ENCODE measurements around the gene OLA1.
A peak's percentile ranks its signal among the peaks of the same experiment; 100 is the strongest.

Gene OLA1

GRCh38 chr2:174112073-174112472 lies 136.3 kb downstream of the OLA1 start:
- no peak for DNase-seq

- no peak for DNase-seq
Observed at GRCh38 chr2:174108579-174108978, 139.8 kb downstream of the OLA1 start.

DNA sequence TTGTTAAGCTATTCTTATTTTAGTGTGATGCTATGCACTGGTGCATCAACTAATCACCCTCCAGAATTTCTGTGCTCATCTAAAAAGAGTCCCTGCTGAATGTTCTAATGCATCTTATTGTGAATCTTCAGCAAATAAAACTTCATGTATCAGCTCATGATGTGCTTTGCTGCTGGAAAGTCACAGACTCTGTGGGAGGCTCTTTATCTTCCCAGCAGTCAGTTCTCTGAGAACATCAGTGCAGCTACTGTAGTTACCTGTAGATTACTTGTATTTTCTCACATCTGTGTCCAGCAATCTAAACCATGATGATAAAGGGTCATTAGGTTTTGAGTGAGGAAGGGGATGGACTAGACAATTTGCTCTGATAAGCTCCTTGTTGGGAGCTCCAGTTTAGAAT lies 141.6 kb downstream of the OLA1 start:
- no peak for DNase-seq

DNA sequence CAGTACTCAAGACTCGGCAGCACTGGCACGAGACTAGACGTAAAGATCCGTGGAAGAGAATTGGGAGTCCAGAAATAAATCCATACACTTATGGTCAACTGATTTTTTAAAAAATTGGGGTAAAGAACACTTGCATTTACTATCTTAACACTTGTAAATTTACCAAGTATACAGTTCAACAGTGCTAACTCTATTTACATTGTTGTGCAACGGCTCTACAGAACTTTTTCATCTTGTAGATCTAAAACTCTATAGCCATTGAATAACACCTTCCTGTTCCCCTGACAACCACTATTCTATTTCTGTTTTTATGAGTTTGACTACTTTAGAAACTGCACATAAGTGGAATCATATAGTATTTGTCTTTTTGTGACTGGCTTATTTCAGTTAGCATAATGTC lies 153.8 kb downstream of the OLA1 start:
- no peak for DNase-seq

GRCh38 chr2:174090476-174090875 lies 157.9 kb downstream of the OLA1 start:
- DNase-seq, result no peak

- no peak for DNase-seq
Observed at GRCh38 chr2:174088706-174089460, 159.4 kb downstream of the OLA1 start.

GRCh38 chr2:174086708-174087107 lies 161.6 kb downstream of the OLA1 start:
- no peak for DNase-seq

GRCh38 chr2:174085781-174086180 lies 162.6 kb downstream of the OLA1 start:
- DNase-seq, result no peak

DNA sequence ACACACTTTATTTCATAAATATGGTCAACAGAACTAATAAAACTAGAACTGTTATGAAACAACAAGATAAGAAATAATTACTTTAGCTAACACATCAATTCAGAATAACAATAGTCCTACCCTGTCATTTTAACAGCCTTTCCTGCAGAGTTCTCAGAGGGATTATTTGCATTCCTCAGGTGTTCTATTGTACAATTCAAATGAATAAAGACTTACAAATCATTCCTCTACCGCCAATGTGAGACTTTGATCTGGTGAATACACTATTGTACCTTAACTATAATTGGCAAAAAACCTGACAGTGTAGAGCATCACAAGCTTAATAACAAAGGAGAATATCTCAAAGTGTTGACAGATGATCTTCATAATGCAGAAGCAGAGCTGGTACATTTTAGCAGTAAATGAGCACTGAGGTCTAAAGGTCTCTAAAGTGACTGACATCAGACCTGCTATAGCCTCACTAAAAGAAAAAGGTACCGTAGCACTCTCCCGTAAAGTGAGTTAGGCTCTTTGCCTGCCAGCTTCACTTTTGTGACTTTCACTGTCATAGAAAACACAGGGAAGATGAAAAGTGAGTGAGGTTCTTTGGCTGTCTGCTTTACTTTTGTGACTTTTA lies 164.4 kb downstream of the OLA1 start:
- DNase-seq, result no peak

DNA sequence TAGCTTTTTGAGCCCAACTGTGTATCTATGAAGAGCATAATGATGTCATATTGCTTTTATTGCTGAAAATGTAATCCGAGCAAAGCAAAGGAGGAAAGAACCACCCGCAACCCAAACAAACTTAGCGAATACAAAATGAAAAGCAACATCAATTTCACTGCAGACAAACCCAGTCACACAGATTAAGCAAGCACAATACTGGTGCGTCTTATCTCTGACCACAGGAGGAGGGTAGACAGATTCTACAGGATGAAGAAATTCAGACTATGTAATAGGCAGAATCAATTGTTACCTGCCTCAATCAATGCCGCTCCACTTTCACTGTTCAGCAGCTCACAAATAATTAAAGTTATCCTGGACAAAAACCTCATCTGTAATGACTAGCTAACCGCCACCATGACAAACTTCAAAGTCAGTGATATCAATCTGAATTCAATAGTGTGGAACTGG lies 167.6 kb downstream of the OLA1 start:
- no peak for DNase-seq

DNA sequence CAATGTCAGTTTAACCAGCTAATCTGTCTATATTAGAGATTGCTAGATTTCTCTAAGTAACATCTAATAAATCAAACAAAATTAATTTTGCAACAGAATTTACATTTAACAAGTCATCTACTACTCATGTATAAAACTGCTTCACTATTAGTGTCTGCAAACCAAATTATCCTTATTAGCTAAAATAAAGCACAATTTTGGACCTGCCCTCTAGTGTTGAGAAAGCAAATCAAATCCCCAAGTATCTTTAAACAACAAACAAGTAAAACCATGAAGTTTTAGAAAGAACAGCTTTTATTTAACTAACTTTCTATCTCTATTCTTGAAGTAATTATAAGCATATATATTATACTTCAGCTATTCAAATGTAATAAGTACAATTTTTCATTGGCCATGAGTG lies 170.1 kb downstream of the OLA1 start:
- DNase-seq, result peak in 1 of 2 donors; percentile 19

- no peak for DNase-seq
Observed at GRCh38 chr2:174076975-174077374, 171.4 kb downstream of the OLA1 start.

- no peak for DNase-seq
Observed at GRCh38 chr2:174076040-174076439, 172.3 kb downstream of the OLA1 start.

DNA sequence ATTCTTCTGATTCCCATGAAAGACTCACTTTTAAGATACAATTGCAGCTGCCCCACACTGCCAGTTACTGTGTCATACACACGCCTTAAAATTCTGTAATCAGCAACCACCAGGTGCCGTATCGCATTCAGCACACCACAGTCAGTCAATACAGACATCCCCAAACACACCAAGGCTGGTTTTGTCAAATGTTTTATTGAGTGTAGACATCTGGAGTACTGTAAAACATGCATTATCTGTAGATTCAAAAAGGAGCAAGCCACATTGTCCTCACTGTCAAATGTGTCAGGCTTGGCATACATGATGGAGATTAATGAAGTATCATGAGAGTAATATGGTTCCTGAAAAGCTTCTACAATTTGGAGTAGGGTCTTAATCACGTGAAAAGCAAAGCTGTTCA lies 173.5 kb downstream of the OLA1 start:
- no peak for DNase-seq

- DNase-seq, result no peak
Observed at GRCh38 chr2:174072857-174073256, 175.5 kb downstream of the OLA1 start.

GRCh38 chr2:174072069-174072468 lies 176.3 kb downstream of the OLA1 start:
- no peak for DNase-seq

GRCh38 chr2:174071321-174071720 lies 177.0 kb downstream of the OLA1 start:
- no peak for DNase-seq

DNA sequence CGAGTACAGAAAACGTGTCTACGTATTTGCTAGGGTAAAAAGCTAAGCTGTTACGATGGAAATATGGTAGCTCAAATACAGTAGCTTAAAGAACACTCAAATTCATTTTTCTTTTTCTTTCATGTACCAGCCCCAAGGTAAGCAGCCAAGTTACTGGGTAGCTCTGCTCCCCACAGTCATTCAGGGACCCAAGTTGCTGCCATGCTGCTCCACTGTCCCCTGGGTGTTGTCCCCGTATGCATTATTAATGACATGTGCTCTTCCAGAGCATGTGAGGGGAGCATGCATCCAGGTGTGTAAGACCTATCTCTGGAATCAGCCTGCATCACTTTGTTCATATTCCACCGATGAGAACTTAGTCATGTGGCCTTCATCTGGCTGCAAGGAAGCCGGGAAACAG lies 178.1 kb downstream of the OLA1 start:
- no peak for DNase-seq

- no peak for DNase-seq
Observed at GRCh38 chr2:174067815-174068214, 180.5 kb downstream of the OLA1 start.

DNA sequence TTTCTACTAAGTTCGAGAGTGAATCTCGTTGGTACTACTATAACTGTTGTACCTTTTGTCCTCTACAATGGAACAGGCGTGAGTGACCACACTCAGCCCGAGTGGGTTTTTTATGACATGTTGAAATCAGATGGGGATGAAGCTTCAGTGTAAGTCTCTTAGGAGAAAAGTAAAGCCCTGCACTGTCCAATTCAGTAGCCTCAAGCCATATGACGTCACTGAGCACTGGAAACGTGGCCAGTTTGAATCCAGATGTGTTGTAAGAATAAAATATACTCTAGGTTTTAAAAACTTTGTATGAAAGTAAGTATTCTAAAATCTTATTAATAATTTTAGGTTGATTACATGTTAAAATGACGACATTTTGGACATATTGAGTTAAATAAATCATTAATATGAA lies 181.5 kb downstream of the OLA1 start:
- no peak for DNase-seq

GRCh38 chr2:174063492-174064092 lies 184.7 kb downstream of the OLA1 start:
- DNase-seq, result no peak

- DNase-seq, result no peak
Observed at GRCh38 chr2:174062934-174063333, 185.4 kb downstream of the OLA1 start.

DNA sequence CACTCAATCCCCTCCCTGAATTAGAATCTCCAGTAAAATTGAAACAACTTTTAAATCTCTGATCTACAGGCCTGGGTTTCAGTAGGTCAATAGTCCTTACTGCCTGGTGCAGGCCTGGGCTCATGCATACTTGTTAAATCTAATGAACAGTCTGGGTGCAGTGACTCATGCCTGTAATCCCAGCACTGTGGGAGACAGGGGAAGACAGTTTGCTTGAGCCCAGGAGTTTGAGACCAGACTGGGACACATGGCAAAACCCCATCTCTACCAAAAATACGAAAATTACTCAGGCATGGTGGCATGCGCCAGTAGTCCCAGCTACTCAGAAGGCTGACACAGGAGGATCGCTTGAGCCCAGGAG lies 188.5 kb downstream of the OLA1 start:
- no peak for DNase-seq

DNA sequence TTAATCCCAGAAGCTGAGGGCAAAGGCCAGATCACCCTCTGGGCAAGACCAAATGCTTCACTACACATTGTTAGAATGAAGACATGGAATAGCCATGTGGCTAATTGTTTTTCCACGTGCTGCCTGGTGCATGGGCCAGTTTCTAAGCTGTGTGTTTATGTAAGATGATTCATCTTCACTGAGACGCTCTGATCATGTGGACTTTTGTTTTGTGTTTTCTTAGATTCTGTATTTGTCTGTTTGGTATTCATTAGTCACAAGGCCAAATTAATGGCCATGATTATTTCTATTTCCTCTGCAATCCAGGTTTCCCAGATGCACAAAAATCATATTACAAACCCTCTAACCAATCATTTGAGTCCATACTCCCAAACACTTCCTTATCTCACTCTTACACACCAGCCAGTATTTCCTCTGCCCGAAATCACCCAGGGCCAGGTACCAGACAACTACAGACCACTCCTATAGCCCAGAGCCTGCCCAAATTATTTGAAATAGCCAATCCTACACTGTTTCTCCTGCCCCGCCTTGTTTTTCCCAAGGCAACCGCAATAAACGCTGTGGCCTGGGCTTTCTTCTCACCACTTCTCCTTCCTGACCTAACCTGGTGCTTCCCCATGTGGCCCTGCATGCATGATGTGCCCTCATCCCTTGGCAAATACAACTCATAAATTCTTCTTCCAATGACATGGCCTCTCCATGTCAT lies 189.0 kb downstream of the OLA1 start:
- peak; percentile 8 to 14 for DNase-seq
